Karpas-422 (cell line): ENCODE measurements around the gene THAP9. TPM values are rescaled to one million over a fixed set of nuclear protein-coding genes. Genes with fewer than 3 reads are reported as not detected.
"Not testable (repeated sequence)": the region's sequence is repeated elsewhere in the genome, so short reads cannot be mapped to it uniquely, and the experiment has no call there.

Experiments used
- DNase-seq: peaks from one replicate; pipeline ENCODE4 v3.0.0-alpha.2; 2015
- H2AFZ ChIP-seq: fragments of 200-600 bp; sonication (generic); 2 replicates; pipeline ENCODE4 v1.6.1; 2014; ENCODE audit warnings: antibody characterized with exemption, low read length, mixed read lengths
- H3K27ac ChIP-seq: fragments of 200-600 bp; sonication (generic); 2 replicates; pipeline ENCODE4 v1.5.1; 2014; ENCODE audit warnings: mild to moderate bottlenecking, low read length, moderate library complexity
- H3K27me3 ChIP-seq: fragments of 200-600 bp; sonication (generic); 2 replicates; pipeline ENCODE4 v1.6.1; 2014; ENCODE audit warnings: low read length, mixed read lengths
- H3K36me3 ChIP-seq: fragments of 200-600 bp; sonication (generic); 2 replicates; pipeline ENCODE4 v1.6.1; 2014; ENCODE audit warnings: low read length, mixed read lengths; ENCODE audit not compliant: insufficient read depth
- H3K4me1 ChIP-seq: fragments of 200-600 bp; sonication (generic); 2 replicates; pipeline ENCODE4 v1.6.1; 2014; ENCODE audit warnings: mild to moderate bottlenecking, low read length, mixed read lengths
- H3K4me2 ChIP-seq: fragments of 200-600 bp; sonication (generic); 2 replicates; pipeline ENCODE4 v1.6.1; 2014; ENCODE audit warnings: low read length, low read depth, mild to moderate bottlenecking; ENCODE audit not compliant: poor library complexity, severe bottlenecking
- H3K4me3 ChIP-seq: fragments of 200-600 bp; sonication (generic); 2 replicates; pipeline ENCODE4 v1.5.1; 2014; ENCODE audit warnings: mild to moderate bottlenecking, antibody characterized with exemption, low read length, mixed read lengths
- H3K79me2 ChIP-seq: fragments of 200-600 bp; sonication (generic); 2 replicates; pipeline ENCODE4 v1.6.1; 2014; ENCODE audit warnings: mild to moderate bottlenecking, low read length, mixed read lengths
- H3K9ac ChIP-seq: fragments of 200-600 bp; sonication (generic); 2 replicates; pipeline ENCODE4 v1.6.0; 2014; ENCODE audit warnings: low read length
- H3K9me2 ChIP-seq: fragments of 200-600 bp; sonication (generic), shearing (Covaris generic); replicated peaks from 2 replicates; pipeline ENCODE4 v1.6.0; 2014; ENCODE audit warnings: mild to moderate bottlenecking, low read length, moderate library complexity; ENCODE audit not compliant: insufficient read depth
- H3K9me3 ChIP-seq: fragments of 300-700, 200-600 bp; sonication (generic); 2 replicates; pipeline ENCODE4 v1.6.1; 2014; ENCODE audit warnings: low read length, mixed read lengths
- H4K20me1 ChIP-seq: fragments of 200-600 bp; sonication (generic); 2 replicates; pipeline ENCODE4 v1.6.1; 2014; ENCODE audit warnings: mild to moderate bottlenecking, antibody characterized with exemption, low read length, low read depth; ENCODE audit not compliant: insufficient read depth
- total RNA-seq: library from RNA; depleted of rRNA; stranded (reverse); fragments of >200 nt; shearing (Covaris generic); gene quantifications from 2 replicates; pipeline ENCODE4 v1.2.3, GENCODE V29; 2014; ENCODE audit warnings: low replicate concordance; rRNA removed

The THAP9 gene
- 2.5 and 8.2 TPM in 2 replicates for total RNA-seq

DNA sequence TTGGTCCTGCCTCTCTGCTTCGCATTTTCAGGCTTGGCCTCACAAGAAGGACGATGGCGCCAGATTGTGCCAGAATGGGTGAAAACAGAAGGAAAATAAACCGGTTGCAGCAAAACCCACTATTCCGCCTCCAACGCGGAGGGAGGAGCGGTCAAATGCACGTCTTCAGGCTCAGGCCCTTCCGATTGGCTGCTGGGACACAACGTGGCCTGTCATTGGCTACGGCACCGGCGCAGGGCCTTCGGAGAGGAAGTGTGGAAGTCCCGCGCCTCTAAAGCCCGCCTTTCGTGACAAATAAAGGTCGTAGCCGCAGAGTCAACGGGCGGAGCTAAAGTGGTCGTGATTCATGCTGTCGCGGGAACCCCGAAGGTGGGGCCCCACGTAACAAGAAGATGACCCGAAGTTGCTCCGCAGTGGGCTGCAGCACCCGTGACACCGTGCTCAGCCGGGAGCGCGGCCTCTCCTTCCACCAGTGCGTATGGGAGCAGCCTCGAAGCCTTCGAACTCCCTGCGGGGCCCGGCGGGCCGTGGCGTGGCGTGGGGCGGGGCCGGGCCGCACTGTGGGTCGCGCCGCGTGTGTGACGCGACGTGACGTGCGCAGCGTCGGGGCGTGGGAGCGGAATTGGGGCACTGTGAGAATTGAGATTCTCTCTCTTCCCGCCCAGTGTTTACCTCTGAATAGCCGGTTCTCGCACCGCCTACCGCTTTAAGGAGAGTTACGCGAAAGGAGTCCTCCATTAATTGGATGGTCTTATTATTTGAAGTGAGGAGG is at the start of gene THAP9:
Gene THAP9 (plus strand): TSS at position 325 of the 772 bp plus-strand sequence. CDS start 68 bp downstream, at position 393.
- peaks cover 13% of the 10 kb centered on the region; the same call in 1 of the 2 replicates for H4K20me1 ChIP-seq
- peaks cover 68% of the 10 kb centered on the region for H3K79me2 ChIP-seq

DNA sequence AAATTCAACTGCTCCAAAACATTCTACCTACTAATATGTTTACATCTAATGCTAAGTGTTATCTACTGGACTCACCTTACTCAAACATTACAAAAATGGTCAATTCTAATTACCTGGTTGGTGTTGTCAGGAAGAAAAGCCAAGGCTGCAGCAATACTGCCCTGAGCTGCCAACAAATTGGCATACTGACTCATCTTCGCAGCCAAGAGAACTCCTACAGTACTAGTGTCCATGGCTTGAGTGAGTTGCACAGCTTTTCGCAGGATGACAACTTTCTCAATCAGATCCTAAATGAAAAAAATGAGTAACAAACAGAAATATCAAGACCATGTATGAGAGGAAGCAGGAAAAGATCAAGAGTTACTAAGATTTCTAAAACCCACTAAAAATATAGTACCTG is 49.2 kb upstream of the THAP9 start:
- no peaks in the 10 kb centered on the region for H4K20me1 ChIP-seq
- DNase-seq: no peak
- H3K9me3 ChIP-seq: no peaks in the 10 kb centered on the region
- H3K27me3 ChIP-seq: no peaks in the 10 kb centered on the region
- peaks cover 29% of the 10 kb centered on the region; the same call in 1 of the 2 replicates for H3K36me3 ChIP-seq
- no peak overlapping the region for H2AFZ ChIP-seq
- H3K9me2 ChIP-seq: no peaks in the 10 kb centered on the region
- no peaks in the 10 kb centered on the region for H3K4me1 ChIP-seq
- no peaks in the 10 kb centered on the region for H3K79me2 ChIP-seq
- H3K4me3 ChIP-seq: no peak overlapping the region
- no peak overlapping the region for H3K27ac ChIP-seq
- H3K9ac ChIP-seq: no peak overlapping the region
- H3K4me2 ChIP-seq: no peak overlapping the region

More for the DNA sequence above, at the start of gene THAP9:
- H3K36me3 ChIP-seq: peaks cover 27% of the 10 kb centered on the region
- H3K4me1 ChIP-seq: peaks cover 52% of the 10 kb centered on the region
- DNase-seq: peak; percentile 97
- H3K4me2 ChIP-seq: peak within 1 kb of the TSS; percentile 87
- H3K9ac ChIP-seq: peak within 1 kb of the TSS; percentile 82
- H2AFZ ChIP-seq: no peak within 1 kb of the TSS; the same call in 1 of the 2 replicates
- no peaks in the 10 kb centered on the region for H3K27me3 ChIP-seq
- no peaks in the 10 kb centered on the region for H3K9me3 ChIP-seq
- H3K4me3 ChIP-seq: peak within 1 kb of the TSS; percentile 97
- no peaks in the 10 kb centered on the region for H3K9me2 ChIP-seq
- peak within 1 kb of the TSS; percentile 93 for H3K27ac ChIP-seq

- Histone ChIP-seq H3K4me3 (no peak overlapping the region), H3K9me2 (no peaks in the 10 kb centered on the region), H3K36me3 (peaks cover 31% of the 10 kb centered on the region; the same call in 1 of the 2 replicates), H3K4me2 (no peak overlapping the region), H3K9me3 (no peaks in the 10 kb centered on the region), H3K27me3 (no peaks in the 10 kb centered on the region), H4K20me1 (no peaks in the 10 kb centered on the region), H3K79me2 (no peaks in the 10 kb centered on the region), H2AFZ (no peak overlapping the region), H3K4me1 (no peaks in the 10 kb centered on the region), H3K27ac (no peak overlapping the region), H3K9ac (no peak overlapping the region)
- DNase-seq: peak; percentile 60
Observed at GRCh38 chr4:82851885-82852750, 48.4 kb upstream of the THAP9 start.

GRCh38 chr4:82852751-82853285 is 47.7 kb upstream of the THAP9 start:
- peaks cover 24% of the 10 kb centered on the region; the same call in 1 of the 2 replicates for H3K36me3 ChIP-seq
- no peak overlapping the region for H2AFZ ChIP-seq
- DNase-seq: no peak

DNA sequence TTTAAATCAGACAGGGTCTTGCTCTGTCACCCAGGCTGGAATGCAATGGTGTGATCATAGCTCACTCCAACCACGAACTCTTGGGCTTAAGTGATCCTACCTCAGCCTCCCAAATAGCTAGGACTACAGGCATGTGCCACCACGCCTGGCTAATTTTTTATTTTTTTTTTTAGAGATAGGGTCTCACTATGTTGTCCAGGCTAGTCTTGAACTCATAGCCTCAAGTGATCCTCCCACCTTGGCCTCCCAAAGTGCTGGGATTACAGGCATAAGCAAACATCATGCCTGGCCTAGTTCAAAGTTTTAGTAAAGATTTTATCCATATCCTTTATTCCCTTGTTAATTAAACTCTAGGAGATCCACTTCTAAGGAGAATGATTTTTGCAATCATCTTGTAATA is 40.0 kb upstream of the THAP9 start:
- not testable (repeated sequence) for H3K9me2 ChIP-seq, H2AFZ ChIP-seq, H3K4me2 ChIP-seq, H3K9me3 ChIP-seq, H3K4me1 ChIP-seq, H3K79me2 ChIP-seq, H3K9ac ChIP-seq, H3K27ac ChIP-seq, H3K4me3 ChIP-seq, DNase-seq, H4K20me1 ChIP-seq, H3K27me3 ChIP-seq
- H3K36me3 ChIP-seq: peaks cover 20% of the 10 kb centered on the region; the same call in 1 of the 2 replicates

More at GRCh38 chr4:82852751-82853285, 47.7 kb upstream of the THAP9 start:
- no peak overlapping the region for H3K4me3 ChIP-seq
- no peaks in the 10 kb centered on the region for H3K4me1 ChIP-seq
- H3K27ac ChIP-seq: no peak overlapping the region
- no peak overlapping the region for H3K4me2 ChIP-seq
- no peaks in the 10 kb centered on the region for H3K9me2 ChIP-seq
- no peak overlapping the region for H3K9ac ChIP-seq
- no peaks in the 10 kb centered on the region for H3K27me3 ChIP-seq
- H3K79me2 ChIP-seq: no peaks in the 10 kb centered on the region
- H4K20me1 ChIP-seq: no peaks in the 10 kb centered on the region
- no peaks in the 10 kb centered on the region for H3K9me3 ChIP-seq

- H3K4me3 ChIP-seq: no peak overlapping the region
- H3K27me3 ChIP-seq: no peaks in the 10 kb centered on the region
- peaks cover 20% of the 10 kb centered on the region; the same call in 1 of the 2 replicates for H3K36me3 ChIP-seq
- no peaks in the 10 kb centered on the region for H4K20me1 ChIP-seq
- no peak overlapping the region for H3K9ac ChIP-seq
- no peaks in the 10 kb centered on the region for H3K9me2 ChIP-seq
- no peak for DNase-seq
- no peaks in the 10 kb centered on the region for H3K4me1 ChIP-seq
- no peak overlapping the region for H2AFZ ChIP-seq
- no peak overlapping the region for H3K4me2 ChIP-seq
- H3K9me3 ChIP-seq: no peaks in the 10 kb centered on the region
- H3K79me2 ChIP-seq: 0 out of 2 replicates have a peak, but pooled peaks cover 2% of the 10 kb centered on the region
- H3K27ac ChIP-seq: no peak overlapping the region
Observed at GRCh38 chr4:82861529-82861928, 39.0 kb upstream of the THAP9 start.

GRCh38 chr4:82864336-82864979 is 36.1 kb upstream of the THAP9 start:
- Histone ChIP-seq H3K79me2 (0 out of 2 replicates have a peak, but pooled peaks cover 2% of the 10 kb centered on the region), H3K4me2 (no peak overlapping the region), H4K20me1 (no peaks in the 10 kb centered on the region), H3K4me3 (no peak overlapping the region), H3K36me3 (peaks cover 17% of the 10 kb centered on the region; the same call in 1 of the 2 replicates), H3K9me2 (no peaks in the 10 kb centered on the region), H3K27me3 (no peaks in the 10 kb centered on the region), H3K4me1 (no peaks in the 10 kb centered on the region), H3K9ac (no peak overlapping the region), H2AFZ (no peak overlapping the region), H3K27ac (no peak overlapping the region), H3K9me3 (no peaks in the 10 kb centered on the region)
- no peak for DNase-seq
